HL-60 (cell line): Measurements from ENCODE around the gene GDPD5.

Source experiments
- GABPA ChIP-seq: IDR thresholded peaks from 2 replicates; pipeline ENCODE4 v1.6.1; 2012; ENCODE audit warnings: low read depth
- POLR2AphosphoS5 ChIP-seq: IDR thresholded peaks from 2 replicates; pipeline ENCODE4 v1.6.1; 2012; ENCODE audit warnings: low read depth
- TF ChIP-seq, protein P1 (sequence below): IDR thresholded peaks from one replicate; pipeline ENCODE4 v1.5.1; 2011; ENCODE audit warnings: low read length, control low read depth, inconsistent platforms; ENCODE audit not compliant: insufficient read depth
- TF ChIP-seq, protein P2 (sequence below): IDR thresholded peaks from 2 replicates; pipeline ENCODE4 v1.6.1; 2012; ENCODE audit warnings: low read depth; ENCODE audit not compliant: insufficient replicate concordance

DNA sequence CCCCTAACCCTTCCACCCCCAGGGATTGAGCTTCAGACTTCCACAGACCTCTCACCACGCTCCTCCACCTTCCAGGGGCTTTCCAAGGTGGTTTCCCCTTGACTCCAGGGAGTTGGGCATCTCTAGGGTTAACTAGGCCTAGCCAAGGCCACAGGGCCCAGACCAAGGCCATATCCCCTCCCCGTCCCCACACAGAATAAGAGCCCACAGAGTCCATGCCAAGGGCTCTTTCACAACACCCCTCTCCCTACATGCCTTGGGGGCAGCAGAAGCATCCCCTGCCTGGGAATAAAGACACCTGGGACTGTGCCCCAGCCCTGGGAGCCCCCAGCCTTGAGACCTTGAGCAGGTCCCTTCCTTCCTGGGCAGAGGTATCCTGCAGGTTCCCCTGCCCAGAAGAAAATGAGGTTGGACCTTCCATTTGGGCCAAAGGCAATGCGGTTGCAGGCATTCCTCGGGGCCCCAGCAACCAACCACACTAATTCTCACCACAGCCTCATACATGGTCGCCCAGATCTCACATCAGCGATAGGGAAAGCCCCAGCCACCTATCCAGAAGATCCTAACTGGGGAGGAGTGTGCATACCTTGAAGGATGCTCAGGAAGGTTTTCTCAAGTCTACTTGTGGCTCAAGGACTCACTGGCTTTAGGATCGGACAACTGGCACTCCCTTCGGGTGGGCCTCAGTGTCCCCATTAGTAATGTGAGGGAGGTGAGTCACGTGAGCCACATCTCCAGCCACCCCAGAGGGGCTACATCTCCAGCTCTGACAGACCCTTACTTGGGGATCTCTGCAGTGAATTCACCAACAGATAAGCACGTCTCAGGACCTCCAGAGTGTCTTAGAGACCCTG lies 1.7 kb downstream of the GDPD5 start:
- TF ChIP-seq, protein P1, sequence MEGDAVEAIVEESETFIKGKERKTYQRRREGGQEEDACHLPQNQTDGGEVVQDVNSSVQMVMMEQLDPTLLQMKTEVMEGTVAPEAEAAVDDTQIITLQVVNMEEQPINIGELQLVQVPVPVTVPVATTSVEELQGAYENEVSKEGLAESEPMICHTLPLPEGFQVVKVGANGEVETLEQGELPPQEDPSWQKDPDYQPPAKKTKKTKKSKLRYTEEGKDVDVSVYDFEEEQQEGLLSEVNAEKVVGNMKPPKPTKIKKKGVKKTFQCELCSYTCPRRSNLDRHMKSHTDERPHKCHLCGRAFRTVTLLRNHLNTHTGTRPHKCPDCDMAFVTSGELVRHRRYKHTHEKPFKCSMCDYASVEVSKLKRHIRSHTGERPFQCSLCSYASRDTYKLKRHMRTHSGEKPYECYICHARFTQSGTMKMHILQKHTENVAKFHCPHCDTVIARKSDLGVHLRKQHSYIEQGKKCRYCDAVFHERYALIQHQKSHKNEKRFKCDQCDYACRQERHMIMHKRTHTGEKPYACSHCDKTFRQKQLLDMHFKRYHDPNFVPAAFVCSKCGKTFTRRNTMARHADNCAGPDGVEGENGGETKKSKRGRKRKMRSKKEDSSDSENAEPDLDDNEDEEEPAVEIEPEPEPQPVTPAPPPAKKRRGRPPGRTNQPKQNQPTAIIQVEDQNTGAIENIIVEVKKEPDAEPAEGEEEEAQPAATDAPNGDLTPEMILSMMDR, result no peak
- TF ChIP-seq, protein P2, sequence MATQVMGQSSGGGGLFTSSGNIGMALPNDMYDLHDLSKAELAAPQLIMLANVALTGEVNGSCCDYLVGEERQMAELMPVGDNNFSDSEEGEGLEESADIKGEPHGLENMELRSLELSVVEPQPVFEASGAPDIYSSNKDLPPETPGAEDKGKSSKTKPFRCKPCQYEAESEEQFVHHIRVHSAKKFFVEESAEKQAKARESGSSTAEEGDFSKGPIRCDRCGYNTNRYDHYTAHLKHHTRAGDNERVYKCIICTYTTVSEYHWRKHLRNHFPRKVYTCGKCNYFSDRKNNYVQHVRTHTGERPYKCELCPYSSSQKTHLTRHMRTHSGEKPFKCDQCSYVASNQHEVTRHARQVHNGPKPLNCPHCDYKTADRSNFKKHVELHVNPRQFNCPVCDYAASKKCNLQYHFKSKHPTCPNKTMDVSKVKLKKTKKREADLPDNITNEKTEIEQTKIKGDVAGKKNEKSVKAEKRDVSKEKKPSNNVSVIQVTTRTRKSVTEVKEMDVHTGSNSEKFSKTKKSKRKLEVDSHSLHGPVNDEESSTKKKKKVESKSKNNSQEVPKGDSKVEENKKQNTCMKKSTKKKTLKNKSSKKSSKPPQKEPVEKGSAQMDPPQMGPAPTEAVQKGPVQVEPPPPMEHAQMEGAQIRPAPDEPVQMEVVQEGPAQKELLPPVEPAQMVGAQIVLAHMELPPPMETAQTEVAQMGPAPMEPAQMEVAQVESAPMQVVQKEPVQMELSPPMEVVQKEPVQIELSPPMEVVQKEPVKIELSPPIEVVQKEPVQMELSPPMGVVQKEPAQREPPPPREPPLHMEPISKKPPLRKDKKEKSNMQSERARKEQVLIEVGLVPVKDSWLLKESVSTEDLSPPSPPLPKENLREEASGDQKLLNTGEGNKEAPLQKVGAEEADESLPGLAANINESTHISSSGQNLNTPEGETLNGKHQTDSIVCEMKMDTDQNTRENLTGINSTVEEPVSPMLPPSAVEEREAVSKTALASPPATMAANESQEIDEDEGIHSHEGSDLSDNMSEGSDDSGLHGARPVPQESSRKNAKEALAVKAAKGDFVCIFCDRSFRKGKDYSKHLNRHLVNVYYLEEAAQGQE, result no peak
- TF ChIP-seq POLR2AphosphoS5 (no peak), GABPA (no peak)
